HG03342 (cell line): ENCODE measurements around the gene PARD3.
"Not testable (repeated sequence)": the region's sequence is repeated elsewhere in the genome, so short reads cannot be mapped to it uniquely, and the experiment has no call there.

Experiments
- ATAC-seq: cut with Tn5 transposase; IDR thresholded peaks from one replicate; pipeline ENCODE4 v1.9.1; 2021; ENCODE audit warnings: mild to moderate bottlenecking, moderate library complexity; ENCODE audit not compliant: unreplicated experiment

Gene PARD3

GRCh38 chr10:34745244-34745643 lies 69.9 kb downstream of the PARD3 start:
- ATAC-seq = no peak

GRCh38 chr10:34744590-34744989 lies 70.5 kb downstream of the PARD3 start:
- ATAC-seq = no peak

- no peak for ATAC-seq
Measured at GRCh38 chr10:34743814-34744213, 71.3 kb downstream of the PARD3 start.

- ATAC-seq = no peak
Measured at GRCh38 chr10:34742456-34742855, 72.6 kb downstream of the PARD3 start.

GRCh38 chr10:34741087-34741486 lies 74.0 kb downstream of the PARD3 start:
- not testable (repeated sequence) for ATAC-seq

- no peak for ATAC-seq
Measured at GRCh38 chr10:34740321-34740720, 74.8 kb downstream of the PARD3 start.

- ATAC-seq = no peak
Measured at GRCh38 chr10:34739915-34740314, 75.2 kb downstream of the PARD3 start.

GRCh38 chr10:34737772-34738169 lies 77.3 kb downstream of the PARD3 start:
- ATAC-seq = no peak

- ATAC-seq = no peak
Measured at GRCh38 chr10:34736976-34737771, 77.9 kb downstream of the PARD3 start.

- ATAC-seq = no peak
Measured at GRCh38 chr10:34734918-34735317, 80.2 kb downstream of the PARD3 start.

- no peak for ATAC-seq
Measured at GRCh38 chr10:34732926-34733325, 82.2 kb downstream of the PARD3 start.

- no peak for ATAC-seq
Measured at GRCh38 chr10:34731885-34732701, 83.0 kb downstream of the PARD3 start.

- ATAC-seq = no peak
Measured at GRCh38 chr10:34731213-34731612, 83.9 kb downstream of the PARD3 start.

GRCh38 chr10:34730726-34731125 lies 84.4 kb downstream of the PARD3 start:
- no peak for ATAC-seq

- no peak for ATAC-seq
Measured at GRCh38 chr10:34729619-34730018, 85.5 kb downstream of the PARD3 start.

- no peak for ATAC-seq
Measured at GRCh38 chr10:34728361-34728760, 86.7 kb downstream of the PARD3 start.

- no peak for ATAC-seq
Measured at GRCh38 chr10:34727595-34728033, 87.5 kb downstream of the PARD3 start.

- ATAC-seq = no peak
Measured at GRCh38 chr10:34726862-34727261, 88.2 kb downstream of the PARD3 start.

GRCh38 chr10:34723750-34724149 lies 91.3 kb downstream of the PARD3 start:
- no peak for ATAC-seq

GRCh38 chr10:34722404-34722803 lies 92.7 kb downstream of the PARD3 start:
- no peak for ATAC-seq

- no peak for ATAC-seq
Measured at GRCh38 chr10:34721208-34721840, 93.8 kb downstream of the PARD3 start.

GRCh38 chr10:34719746-34720145 lies 95.3 kb downstream of the PARD3 start:
- ATAC-seq = no peak
